GM19467 (cell line): ENCODE data around the gene AKAP8.
"Not testable (repeated sequence)": the region's sequence is repeated elsewhere in the genome, so short reads cannot be mapped to it uniquely, and the experiment has no call there.

Experiments used
- ATAC-seq: cut with Tn5 transposase; IDR thresholded peaks from one replicate; pipeline ENCODE4 v1.9.1; 2021; ENCODE audit warnings: mild to moderate bottlenecking, moderate library complexity; ENCODE audit not compliant: unreplicated experiment

The AKAP8 gene

DNA sequence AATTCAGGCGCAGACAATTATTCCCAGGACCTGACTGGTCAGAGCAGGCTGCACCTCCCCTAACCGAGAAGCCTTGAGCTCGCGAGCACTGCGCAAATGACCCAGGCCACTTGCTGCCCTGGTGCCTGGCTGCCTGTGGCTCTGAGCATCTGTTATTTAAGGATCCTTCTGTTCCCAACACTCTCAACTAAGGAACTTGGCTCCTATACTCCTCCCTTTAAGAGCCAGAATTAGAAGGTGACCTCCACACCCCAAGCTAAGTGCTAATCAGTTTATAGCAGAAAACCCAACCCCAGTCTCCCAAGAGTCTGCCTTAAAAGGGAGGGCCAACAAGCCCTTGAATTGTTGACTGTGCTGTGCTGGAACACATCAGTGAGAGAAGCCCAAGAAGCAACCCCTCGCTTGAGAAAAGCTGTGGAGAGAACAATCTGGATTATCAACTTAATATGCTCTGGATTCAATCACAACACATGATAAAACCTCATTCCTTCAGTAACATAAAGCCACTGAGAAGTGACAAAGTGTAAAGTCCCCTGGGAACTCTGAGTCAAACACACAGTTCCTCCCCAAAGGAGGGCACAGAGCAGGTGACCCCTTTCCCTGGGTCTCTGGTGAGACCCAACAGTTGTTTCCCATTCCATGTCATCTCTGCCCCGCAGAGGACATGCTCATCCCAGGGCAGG lies 24.7 kb upstream of the AKAP8 start:
- ATAC-seq, result no peak

DNA sequence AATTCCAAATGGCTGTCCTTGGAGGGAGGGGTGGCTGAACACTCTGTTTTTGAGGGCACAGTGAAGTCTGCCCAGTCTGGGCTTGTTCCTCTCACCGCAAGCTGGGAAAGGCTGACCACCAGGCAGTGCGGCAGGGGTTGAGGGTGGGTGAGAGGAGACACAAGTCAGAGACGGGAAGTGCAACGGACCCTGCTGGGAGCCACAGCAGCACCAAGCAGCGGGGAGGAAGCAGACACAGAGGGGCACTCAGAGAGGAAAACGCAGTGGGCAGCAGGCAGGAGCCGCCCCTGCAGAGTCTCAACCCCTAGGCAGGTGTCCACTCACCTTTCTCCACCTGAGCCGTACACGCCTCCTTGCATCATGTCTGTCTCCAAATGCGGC lies 23.6 kb upstream of the AKAP8 start:
- no peak for ATAC-seq

DNA sequence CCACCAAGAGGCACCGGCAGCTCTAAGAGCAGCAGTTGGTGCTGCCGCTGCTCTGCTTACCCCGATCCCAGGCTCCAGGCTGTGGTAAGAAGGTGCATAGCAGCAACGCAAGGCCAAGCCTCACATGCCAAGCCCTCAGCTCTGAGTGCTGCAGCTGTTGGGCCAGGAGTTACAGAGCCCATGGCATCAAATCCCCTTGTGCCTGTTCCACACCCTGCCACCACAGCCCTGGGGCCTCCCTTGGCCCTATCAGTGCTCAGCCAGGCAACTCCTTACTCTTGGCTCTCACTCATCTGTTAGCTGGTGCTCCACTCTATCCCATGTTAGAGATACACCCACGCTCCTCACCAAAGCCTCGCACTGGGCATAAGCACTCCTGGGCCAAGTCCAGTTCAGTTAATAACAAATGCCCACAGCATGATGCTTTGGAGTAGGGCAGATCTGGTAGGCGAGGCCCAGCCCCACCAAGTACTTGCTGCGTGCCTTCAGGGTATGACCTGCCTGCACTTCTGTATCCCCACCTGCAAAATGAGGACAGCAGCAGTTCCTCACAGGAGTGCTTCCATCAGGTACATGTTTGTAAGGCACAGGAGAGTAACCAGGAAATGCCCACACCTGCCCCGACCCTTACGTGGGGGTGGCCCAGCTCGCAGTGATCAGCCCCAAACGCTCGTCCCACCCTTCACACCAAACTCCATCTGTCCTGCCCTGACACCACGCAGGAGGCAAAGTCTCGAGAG lies 23.0 kb upstream of the AKAP8 start:
- ATAC-seq, result no peak

DNA sequence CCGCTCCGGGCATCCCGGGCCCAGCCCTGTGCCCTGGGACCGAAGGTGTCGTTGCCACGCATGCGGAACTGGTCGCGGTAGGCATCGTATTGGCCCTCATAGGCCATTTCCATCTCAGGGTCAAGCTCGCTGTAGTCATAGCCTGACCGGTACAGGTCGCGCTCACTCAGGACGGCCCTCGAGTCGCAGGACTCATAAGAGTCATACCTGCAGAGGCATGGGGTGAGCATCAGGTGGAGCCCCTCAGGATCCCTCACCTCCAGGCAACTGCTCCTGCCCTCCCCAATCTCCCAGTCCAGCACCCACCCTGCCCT lies 21.8 kb upstream of the AKAP8 start:
- no peak for ATAC-seq

DNA sequence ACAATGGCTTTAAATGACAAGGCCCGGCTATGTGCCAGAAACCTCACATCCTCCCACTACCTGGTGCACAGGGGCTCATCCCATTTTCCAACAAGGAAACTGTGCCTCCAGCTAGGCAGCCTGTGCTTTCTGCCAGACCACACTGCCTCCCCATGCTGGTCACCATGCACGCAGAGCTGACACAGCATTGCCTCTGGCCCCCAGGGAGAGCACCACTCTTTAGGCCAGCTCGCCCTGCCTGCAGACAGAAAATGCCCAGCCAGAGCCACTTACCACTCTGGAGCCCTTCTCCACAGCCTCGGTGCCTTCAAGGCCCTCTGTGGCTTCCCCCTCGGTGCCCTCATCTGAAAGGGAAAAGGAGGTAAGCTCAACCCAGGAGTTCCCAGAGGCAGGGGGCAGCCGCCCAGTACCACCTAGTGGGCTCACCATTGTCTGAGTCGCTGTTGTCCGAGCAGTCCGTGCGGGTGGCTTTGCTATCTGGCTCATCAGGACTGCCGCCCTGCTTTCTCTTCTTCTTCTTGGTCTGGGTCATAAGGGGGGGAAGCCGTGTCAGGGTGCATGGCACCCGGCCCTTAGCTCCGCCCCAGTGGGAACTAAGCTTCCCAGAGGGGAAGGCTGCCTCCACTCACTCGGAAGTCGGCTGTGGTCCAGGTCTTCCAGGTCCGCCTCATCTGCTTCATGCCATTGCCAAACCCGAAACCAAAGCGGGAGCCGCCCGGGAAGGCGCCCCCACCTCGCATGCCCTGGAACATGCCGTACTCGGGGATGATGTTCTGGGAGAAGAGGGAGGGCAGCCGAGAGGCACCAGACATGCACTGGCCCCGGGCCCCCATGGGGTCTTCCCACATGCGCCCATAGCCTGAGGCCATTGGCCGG lies 21.2 kb upstream of the AKAP8 start:
- ATAC-seq, result no peak

DNA sequence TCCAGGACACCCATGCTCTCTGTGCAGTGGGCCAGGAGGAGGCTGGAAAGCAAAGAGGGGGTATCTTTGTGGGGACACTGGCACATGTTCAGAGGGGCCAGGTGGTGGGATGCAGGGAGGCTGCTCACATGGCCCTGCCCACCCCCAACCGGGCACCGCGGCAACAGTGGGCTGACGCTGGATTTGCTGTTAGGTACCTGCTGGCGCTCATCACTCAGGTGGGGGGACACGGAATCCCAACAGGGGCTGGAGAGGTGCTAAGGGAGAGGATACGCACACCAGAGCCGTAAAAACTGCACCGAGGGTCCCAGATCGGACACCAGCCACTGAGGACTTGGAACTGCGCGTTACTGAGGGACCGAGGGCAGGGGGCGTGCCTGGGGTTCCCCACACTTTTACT lies 20.0 kb upstream of the AKAP8 start:
- no peak for ATAC-seq

DNA sequence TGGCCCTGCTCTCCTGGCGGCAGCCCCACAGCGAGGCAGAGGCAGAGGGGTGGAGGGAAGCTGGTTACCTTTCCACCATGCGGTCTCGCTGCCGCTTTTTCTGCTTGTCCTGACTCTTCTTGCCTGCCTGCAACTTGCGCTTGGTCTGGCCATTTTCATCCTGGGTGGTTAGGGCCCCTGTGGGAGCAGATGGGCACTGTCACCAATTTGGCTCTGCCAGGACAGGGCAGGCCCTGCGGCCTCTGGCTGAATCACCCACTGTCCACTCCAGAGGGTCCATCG lies 19.6 kb upstream of the AKAP8 start:
- ATAC-seq, result no peak

DNA sequence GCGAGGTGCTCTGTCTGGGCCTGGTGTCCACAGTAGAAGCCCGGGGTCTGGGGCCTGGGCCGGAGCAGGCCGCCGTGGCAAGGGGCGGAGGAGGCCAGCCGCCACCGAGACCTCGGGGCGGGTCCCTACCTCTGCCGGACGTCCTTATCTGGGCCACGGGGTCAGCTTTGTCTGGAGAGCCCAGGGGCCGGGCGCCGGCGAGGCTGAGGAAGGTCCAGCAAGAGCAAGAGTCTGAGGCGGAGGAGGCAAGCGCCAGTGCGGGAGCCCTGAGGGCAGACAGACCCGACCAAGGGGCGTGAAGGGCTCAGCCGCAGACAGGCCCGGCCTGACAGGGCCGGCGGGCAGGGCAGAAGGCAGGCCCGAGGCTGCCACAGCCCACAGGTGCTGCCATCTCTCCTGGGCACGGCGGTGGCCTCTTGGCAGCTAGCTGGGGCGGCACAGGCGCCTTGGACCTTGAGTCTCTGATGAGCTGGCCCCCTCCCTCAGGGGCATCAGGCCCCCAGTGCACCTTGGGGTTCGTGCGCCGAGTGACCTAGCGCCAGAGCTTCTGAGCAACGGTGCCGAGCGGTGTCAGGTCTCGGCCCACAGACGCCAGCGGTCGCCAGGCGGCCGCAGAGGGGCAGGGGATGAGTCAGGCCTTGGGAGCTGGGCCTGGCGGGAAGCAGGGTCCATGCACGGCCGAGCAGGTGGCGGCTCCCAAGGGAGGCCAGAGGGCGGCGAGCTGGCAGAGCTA lies 19.1 kb upstream of the AKAP8 start:
- no peak for ATAC-seq

DNA sequence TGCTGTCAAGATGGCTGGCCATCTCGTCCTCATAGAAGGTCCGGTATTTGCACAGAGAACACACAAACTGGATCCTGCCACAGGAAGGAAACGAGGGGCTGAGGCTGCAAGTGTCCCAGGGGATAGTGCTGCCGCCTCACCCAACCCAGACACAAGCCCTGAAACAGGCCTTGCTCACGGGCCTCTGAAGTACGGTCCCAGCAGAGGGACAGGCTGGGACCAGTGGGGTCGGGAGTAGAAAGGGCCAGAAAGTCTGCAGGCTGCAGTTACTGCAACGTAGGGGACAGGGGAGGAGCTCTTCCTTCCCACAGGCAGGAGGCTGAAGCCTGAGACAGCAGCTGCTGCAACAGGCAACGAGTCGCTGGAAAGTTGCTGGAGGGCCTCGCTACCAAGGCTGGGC lies 18.2 kb upstream of the AKAP8 start:
- ATAC-seq, result no peak

DNA sequence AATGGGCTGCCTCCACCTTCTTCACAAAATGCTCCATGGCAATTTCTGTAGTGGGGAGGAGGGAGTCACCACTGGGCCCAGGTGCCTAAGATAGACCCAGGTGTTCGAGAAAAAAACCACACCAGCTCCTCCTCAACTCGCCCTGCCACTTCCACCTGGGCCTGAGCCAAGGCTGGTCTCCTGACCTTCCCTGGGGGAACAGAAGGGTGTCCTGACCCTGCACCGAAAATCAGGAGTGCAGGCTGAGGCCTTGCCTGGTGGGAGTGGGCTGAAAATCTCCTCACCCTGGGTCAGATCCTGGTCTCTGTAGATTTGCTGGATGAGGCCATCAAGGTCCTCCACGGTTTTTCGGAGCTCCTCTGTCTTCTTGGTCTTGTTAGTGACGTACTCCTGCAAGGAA lies 17.6 kb upstream of the AKAP8 start:
- ATAC-seq, result no peak

DNA sequence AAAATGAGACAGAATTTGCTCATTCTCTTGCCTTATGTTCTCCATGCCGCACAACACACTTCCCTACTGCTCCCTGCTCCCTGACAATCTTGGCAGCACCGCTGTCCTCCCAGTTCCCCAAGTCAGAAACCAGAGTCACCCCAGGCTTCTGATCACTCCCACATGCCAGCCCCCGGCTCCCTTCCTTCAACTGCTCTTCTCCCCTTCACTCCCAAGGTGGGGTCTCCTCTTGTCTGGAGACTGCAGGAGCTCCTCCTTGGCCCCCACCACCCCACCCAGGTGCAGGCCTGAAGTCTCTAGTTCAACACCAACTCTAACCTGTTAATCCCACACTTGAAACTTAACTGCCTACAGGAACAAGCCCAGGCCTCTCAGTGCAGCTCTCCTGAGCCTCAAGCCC lies 16.8 kb upstream of the AKAP8 start:
- ATAC-seq, result no peak

DNA sequence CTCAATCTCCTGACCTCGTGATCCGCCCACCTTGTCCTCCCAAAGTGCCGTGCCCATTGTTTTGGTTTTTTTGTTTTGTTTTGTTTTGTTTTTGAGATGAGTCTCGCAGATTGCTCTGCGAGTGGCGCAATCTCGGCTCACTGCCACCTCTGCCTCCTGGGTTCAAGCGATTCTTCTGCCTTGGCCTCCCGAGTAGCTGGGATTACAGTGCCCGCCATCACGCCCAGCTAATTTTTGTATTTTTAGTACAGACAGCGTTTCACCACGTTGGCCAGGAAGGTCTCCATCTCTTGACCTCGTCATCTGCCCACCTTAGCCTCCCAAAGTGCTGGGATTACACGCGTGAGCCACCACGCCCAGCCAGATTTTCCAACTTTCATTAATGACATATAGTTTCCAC lies 15.7 kb upstream of the AKAP8 start:
- ATAC-seq, result not testable (repeated sequence)

DNA sequence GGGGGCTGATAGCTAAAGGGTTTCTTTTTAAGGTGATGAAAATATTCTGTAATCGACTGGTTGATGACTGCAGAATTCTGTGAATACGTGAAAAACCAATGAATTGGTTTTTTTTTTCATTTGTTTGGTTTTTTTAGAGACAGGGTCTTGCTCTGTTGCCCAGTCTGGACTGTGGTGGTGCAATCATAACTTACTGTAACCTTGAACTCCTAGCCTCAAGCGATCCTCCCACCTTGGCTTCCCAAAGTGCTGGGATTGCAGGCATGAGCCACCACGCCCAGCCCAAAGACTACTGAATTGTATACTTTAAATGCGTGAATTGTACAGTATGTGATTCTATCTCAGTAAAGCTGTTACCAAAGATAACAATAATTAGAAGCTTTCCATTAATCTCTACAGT lies 14.8 kb upstream of the AKAP8 start:
- ATAC-seq, result no peak

DNA sequence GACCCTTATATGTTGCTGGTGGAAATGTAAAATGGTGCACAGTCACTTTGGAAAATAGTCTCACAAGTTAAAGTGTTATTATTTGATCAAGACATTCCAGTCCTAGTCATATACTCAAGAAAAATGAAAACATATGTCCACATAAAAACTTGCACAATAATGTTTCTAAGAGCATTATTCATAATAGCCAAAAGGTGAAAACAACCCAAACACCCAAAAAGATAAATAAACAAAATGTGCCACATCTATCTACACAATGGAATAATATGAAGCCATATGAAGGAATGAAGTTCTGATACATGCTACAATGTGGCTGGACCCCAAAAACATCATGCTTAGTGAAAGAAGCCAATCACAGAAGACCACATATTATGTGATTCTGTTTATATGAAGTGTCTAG lies 14.4 kb upstream of the AKAP8 start:
- ATAC-seq, result no peak

DNA sequence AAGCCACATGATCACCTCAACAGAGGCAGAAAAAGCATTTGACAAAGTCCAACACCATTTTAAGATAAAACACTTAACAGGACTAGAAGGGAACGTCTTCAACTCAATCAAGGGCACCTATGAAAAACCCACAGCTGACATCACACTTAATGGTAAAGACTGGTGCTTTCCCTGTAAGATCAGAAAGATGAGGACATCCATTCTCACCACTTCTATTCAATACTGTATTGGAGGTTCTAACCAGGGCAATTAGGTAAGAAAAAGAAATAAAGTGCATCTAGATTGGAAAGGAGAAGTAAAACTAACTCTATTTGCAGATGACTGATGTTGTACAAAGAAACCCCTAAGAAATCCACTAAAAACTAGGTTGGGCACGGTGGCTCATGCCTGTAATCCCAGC lies 11.2 kb upstream of the AKAP8 start:
- ATAC-seq, result no peak

DNA sequence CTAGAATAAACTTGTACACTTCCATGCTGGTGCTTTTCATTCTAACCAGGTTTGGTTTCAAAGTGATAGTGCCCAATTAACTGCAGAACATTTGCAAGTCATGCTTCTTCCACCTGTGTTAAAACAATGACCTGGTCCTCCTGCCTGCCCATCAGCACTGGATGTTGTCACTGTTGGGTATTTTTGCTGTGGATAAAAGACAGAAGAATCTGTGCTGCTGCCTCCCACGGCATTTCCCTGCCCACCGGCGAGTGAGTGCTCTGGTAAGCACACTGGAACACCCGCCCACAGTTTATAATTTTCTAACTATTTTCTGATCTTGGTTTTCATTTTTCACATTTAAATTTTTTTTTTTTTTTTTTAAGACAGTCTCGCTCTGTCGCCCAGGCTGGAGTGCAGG lies 2.3 kb upstream of the AKAP8 start:
- no peak for ATAC-seq

DNA sequence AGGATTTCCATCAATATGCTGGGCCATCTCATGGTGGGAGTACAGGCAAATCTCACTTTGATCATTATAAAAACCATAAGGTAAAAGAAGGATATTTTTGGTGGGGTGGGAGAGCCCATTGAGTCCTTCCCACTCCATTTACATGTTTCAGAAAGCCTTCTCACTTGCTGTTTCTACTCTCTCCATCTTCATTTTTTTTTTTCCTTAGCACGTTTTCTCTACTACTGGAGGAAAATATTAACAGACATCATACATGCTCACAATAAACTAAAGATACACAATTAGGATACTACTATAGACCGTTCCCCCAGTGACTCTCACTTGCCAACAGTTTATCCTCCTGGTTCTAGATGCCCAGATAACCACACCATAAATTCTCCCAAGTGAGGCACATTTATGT lies 1.8 kb upstream of the AKAP8 start:
- no peak for ATAC-seq

DNA sequence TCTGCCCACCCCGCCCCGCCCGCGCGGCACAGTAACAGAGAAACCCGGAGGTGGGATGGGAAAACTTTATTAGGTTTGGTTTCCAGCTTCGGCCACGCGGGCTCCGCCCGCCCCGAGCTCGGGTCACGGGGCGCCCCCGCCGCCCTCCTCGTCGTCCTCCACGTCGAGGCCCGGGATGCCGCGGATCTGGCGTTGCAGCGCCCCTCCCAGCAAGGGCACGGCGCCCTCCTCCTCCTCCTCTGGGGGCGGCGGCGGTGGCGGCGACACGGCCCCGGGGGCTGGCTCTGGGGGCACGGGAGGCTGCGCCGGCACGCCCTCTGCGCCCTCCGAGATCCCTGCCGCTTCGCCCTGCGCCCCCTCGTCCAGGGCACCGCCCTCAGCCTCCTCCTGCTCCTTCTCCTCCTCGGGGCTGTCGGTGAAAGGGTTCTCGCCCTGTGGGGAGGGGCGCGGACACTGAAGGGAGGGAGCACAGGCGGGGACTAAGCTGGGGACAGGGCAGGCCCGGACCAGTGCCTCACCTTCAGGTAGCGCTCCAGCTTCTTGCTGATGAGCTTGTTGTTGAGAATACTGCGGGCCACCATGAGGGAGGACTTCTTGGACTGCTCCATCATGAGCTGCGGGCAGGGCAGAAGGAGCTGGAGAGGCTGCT lies 536 bp upstream of the AKAP8 start:
- peak; percentile 21 for ATAC-seq

DNA sequence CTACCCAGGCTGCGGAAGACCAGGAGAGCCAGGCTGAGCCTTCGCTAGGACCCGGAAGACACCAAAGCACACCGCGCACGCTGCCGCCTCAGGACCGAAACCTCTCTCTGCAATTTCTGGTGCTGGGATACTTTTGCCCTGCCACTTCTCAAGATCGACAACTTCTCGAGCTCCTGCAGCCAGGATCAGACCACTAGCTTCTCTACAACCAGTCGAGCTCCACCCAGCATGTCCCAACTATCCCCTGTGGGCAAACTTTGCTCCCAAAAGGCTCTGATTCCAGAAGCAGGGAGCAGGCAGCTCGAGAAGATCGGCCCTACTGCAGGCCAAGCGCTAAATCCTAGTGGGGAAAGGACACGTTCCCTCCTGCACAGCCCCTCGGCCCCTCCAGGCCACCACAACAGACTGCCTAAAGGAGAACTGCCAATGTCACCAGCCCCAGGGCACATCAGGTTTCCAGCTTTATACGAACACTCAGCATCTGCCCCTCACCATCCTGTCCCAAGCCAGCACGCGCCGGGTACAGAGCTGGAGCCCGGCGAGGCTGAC lies 979 bp downstream of the AKAP8 start:
- ATAC-seq, result no peak

DNA sequence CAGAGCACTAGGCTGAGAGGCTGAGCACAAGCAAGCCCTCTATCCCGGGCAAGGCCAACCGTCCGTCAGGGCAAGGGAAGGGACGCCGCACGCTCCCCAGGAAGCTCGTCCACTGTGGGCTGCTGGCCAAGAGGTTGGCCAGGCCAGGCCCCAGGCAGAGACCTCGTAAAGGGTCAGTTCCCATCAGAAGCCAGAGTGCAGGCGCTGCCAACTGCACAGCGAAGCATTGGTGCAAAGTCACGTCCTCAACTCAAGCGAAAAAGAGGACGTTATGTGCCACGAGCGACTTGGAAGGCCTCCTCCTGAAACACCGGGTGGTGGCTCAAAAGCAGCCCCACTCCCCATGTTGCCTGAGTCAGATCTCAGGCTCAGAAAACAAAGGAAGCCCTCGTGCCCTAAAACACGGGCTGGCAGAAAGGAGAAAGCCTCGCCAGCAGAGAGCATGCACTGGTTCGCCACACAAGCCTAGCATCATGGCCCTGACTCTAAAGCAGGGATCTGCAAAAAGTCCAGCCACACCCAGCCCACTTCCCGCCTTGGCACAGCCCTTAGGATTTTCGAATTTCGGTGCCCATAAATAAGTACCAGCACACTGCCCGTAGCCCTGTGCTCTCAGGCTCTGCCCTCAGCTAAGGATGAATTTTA lies 4.7 kb downstream of the AKAP8 start:
- no peak for ATAC-seq
